ENCODE measurements around the gene ZNF664. TPM values are rescaled to one million over a fixed set of nuclear protein-coding genes. Genes with fewer than 3 reads are reported as not detected.

Gene ZNF664
- total and polyA plus RNA-seq, 10 donors, result 12.0 to 53.4 (median 41.7) TPM

DNA sequence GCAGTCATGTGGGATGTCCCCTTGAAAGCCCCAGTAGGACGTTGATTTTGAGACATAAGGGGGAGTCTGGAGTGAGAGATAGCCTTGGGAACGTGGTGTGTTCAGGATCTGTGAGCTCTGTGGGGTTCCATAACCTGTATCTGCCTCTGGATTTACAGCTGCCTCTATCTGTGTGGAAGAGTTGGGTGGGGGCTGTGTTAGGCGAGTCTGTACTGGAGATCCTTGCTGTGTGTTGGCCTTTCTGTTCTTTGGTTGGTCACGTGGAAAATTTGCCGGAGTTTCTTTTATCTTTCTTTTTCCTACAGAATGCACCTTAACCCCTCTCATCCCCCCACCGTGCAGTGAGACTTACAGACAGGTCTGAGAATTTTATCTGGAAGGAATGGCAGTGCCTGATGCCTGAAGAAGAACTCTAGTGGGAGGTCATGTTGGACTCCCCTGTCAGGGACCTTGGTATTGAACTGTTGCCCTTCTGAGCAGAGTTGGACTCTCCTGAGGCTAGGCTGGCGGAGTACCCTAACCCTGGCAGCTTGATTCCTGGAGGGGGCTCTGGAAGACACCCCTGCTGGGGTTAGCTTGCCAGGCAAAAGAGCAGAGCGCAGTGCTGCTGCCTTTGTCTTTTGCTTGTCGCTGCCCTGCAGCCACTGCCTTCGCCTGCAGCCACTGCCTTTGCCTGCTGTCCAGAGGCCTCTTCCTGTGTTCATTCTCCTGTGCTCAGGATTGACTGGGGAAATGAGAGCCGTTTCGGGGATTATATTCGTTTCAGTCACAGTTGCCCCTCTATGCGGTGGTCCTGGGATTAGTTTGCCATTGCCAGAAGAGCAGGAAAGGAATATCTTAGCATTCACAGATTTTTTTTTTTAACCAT is 34.1 kb downstream of the ZNF664 start:
- H3K27ac ChIP-seq, result peak overlapping the region in 5 of 8 donors; percentile 17 to 66 (median 47)
- intact Hi-C loops (cut with DNase I; ENCODE audit: low total_unique reads), result no loop called here
- H3K4me1 ChIP-seq, result peaks cover 0 to 36% (median 25%) of the 10 kb centered on the region in 6 donors
- no peak overlapping the region for H3K4me3 ChIP-seq
- 75 to 80% (median 79%) methylated on average over 14 of the region's 14 CpGs for WGBS, 5 donors
- no peak for TF ChIP-seq POLR2A (IDR thresholded peaks at IDR 0.05)
- no peak for TF ChIP-seq POLR2AphosphoS5 (IDR thresholded peaks at IDR 0.05)
- TF ChIP-seq, protein P1, sequence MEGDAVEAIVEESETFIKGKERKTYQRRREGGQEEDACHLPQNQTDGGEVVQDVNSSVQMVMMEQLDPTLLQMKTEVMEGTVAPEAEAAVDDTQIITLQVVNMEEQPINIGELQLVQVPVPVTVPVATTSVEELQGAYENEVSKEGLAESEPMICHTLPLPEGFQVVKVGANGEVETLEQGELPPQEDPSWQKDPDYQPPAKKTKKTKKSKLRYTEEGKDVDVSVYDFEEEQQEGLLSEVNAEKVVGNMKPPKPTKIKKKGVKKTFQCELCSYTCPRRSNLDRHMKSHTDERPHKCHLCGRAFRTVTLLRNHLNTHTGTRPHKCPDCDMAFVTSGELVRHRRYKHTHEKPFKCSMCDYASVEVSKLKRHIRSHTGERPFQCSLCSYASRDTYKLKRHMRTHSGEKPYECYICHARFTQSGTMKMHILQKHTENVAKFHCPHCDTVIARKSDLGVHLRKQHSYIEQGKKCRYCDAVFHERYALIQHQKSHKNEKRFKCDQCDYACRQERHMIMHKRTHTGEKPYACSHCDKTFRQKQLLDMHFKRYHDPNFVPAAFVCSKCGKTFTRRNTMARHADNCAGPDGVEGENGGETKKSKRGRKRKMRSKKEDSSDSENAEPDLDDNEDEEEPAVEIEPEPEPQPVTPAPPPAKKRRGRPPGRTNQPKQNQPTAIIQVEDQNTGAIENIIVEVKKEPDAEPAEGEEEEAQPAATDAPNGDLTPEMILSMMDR (IDR thresholded peaks at IDR 0.05 in 8 of 11, conservative IDR thresholded peaks at IDR 0.05 in 3 of 11), result no peak
- peaks cover 0 to 64% (median 11%) of the 10 kb centered on the region in 6 donors for H3K36me3 ChIP-seq
- DNase-seq, result no peak
- no peaks in the 10 kb centered on the region for H3K9me3 ChIP-seq
- no peaks in the 10 kb centered on the region for H3K27me3 ChIP-seq (replicated peaks in 1 of 7)

DNA sequence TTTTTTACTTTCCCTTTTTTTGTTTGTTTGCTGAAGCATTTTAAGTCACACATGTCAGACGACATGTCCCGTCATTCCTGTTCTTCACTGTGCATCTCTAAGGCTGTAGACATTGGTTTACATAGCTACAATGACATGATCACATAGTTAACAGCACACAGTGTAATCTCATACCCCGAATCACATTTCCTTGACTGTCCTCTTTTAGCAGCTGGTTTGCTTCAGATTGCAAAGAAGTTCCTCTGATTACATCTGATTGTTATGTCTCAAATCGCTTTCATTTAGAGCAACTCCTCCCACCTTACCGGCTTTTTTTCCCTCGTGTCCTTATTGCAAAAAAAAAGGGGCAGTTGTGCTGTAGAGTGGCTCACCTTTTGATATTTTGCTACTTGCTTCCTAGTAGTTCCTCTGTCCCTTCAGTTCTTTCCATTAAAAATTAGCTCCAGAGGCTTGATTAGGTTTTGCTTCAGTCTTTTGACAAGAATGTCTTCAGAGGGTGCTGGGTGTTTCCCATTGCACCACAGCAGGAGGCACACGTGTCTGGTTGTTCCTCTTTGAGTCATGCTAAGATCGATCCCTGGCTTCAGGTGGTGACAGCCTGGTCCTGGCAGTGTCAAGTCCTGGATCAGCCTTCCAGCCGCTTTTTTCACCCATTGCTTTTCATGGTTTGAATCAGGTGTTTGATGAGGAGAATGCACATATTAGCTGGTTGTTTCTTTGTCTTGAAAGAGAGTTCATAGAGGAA is 35.0 kb downstream of the ZNF664 start:
- H3K9me3 ChIP-seq, result no peaks in the 10 kb centered on the region
- H3K27me3 ChIP-seq (replicated peaks in 1 of 7), result no peaks in the 10 kb centered on the region
- intact Hi-C loops (cut with DNase I; ENCODE audit: low total_unique reads), result no loop called here
- no peak overlapping the region for H3K27ac ChIP-seq
- WGBS, 5 donors, result 52 to 64% (median 60%) methylated on average over 9 of the region's 9 CpGs
- no peak for DNase-seq
- TF ChIP-seq, protein P1 (IDR thresholded peaks at IDR 0.05 in 8 of 11, conservative IDR thresholded peaks at IDR 0.05 in 3 of 11), result no peak
- TF ChIP-seq POLR2A (IDR thresholded peaks at IDR 0.05) (no peak), POLR2AphosphoS5 (IDR thresholded peaks at IDR 0.05) (no peak)
- H3K4me3 ChIP-seq, result no peak overlapping the region
- peaks cover 8 to 69% (median 20%) of the 10 kb centered on the region in 6 donors for H3K36me3 ChIP-seq
- peaks cover 0 to 36% (median 25%) of the 10 kb centered on the region in 6 donors for H3K4me1 ChIP-seq

DNA sequence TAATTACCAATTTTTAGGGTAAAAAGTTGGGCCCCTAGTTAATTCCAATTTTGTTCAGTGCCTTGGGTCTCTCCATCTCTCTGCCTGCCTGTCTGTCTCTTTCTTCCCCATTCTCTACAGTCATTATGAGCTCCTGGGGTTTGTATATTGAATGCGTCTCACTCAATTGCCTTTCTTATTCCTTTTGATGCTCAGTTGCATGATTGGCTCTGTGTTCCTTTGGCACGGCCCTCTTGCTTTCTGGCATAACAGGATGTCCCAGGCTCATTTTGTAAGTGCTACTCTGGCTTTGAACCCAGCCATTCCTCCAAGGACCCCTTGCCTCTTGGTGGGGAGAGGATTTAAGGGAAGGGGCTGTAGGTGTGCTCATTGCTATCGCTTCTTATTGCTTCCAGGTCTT is 35.6 kb downstream of the ZNF664 start:
- Histone ChIP-seq H3K36me3 (peaks cover 8 to 71% (median 23%) of the 10 kb centered on the region in 6 donors), H3K27ac (no peak overlapping the region)
- WGBS, 5 donors, result 82 to 93% (median 85%) methylated on average over 3 of the region's 3 CpGs

More for the DNA sequence above, 35.6 kb downstream of the ZNF664 start:
- no peak for DNase-seq
- Histone ChIP-seq H3K27me3 (replicated peaks in 1 of 7) (no peaks in the 10 kb centered on the region), H3K4me1 (peaks cover 0 to 36% (median 25%) of the 10 kb centered on the region in 6 donors), H3K4me3 (no peak overlapping the region), H3K9me3 (no peaks in the 10 kb centered on the region)
- TF ChIP-seq, protein P1 (IDR thresholded peaks at IDR 0.05 in 8 of 11, conservative IDR thresholded peaks at IDR 0.05 in 3 of 11), result no peak
- TF ChIP-seq POLR2A (IDR thresholded peaks at IDR 0.05) (no peak), POLR2AphosphoS5 (IDR thresholded peaks at IDR 0.05) (no peak)
- intact Hi-C loops (cut with DNase I; ENCODE audit: low total_unique reads), result no loop called here

All from spleen (tissue), 11 donors.